GM10266 (cell line): ENCODE data around the gene P2RX3.

ENCODE experiments used
- DNase-seq: peaks from one replicate; pipeline ENCODE4 v3.0.0; 2012; ENCODE audit errors: extremely low spot score
- TF ChIP-seq, protein P1 (sequence below): IDR thresholded peaks from 2 replicates; pipeline ENCODE4 v1.5.1; 2012; ENCODE audit warnings: mild to moderate bottlenecking, low read depth; ENCODE audit not compliant: control insufficient read depth, insufficient read depth; ENCODE audit errors: missing control alignments

P2RX3 gene

DNA sequence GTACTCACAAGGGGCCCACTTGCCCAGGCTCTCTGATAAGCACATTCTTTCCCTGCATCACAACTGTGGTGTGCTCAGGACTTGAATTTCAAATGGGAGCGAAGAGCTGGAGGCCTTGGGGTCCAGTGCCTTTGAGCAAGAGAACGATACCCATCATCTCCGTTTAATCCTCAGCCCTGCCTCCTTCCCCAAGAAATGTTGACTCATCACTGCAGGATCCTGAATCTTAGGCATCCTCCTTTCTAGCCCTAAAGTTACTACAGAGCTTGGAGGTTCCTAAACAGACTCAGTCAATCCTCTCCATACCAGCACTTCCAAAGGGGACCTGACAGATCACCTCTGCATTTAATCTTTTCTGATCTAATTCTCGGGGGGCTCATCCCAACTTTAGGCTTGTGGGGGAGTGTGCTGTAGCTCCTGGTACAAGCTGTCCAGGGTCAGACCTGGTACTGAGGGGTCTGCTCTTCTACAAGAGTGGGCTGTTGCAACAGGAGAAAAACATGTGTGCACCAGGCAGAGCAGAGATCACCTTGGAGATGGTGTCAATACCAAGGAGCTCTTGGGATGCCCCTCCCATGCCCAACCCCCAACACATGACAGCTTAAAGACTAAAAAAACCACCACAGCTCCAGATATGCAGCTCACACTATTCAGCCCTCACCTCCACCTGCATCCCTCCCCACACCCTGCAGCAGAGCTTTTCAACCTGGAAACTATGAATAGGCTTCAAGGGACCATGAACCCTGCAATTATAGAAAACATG lies 56.2 kb downstream of the P2RX3 start:
- DNase-seq, result no peak
- TF ChIP-seq, protein P1, sequence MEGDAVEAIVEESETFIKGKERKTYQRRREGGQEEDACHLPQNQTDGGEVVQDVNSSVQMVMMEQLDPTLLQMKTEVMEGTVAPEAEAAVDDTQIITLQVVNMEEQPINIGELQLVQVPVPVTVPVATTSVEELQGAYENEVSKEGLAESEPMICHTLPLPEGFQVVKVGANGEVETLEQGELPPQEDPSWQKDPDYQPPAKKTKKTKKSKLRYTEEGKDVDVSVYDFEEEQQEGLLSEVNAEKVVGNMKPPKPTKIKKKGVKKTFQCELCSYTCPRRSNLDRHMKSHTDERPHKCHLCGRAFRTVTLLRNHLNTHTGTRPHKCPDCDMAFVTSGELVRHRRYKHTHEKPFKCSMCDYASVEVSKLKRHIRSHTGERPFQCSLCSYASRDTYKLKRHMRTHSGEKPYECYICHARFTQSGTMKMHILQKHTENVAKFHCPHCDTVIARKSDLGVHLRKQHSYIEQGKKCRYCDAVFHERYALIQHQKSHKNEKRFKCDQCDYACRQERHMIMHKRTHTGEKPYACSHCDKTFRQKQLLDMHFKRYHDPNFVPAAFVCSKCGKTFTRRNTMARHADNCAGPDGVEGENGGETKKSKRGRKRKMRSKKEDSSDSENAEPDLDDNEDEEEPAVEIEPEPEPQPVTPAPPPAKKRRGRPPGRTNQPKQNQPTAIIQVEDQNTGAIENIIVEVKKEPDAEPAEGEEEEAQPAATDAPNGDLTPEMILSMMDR, result no peak

DNA sequence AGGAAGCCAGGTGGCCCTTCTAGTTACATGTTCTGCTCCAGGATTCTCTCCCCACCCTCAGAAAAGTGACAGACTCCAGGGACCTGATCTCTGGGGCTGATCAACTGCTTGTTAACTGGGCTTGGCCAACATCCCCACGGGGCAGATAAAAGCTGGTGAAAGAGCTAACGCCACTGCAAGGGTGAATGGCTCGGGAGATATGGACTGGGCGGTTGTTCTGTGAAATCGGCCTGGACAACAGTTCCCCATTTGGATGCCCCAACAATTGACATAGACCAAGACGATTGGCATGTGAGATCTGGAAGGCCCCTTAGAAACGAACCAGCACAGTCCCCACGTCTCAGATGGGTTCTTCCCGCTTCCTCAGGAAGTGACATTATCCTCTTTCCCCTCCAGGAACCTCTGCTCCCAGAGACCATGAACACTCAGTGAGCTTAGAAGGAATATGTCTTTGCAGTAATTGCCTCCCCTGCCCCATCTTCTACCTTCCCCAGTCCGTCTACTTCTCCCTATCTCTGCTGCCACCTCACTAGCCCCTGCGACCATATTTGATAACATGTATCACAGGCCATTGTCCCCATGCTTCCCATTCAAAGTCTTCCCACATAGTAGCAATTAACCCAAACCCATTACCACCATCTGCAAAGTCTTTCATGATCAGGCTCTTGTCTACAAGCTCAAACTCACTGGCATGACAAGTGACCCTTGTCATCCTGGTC lies 57.9 kb downstream of the P2RX3 start:
- DNase-seq, result no peak
- TF ChIP-seq, protein P1, result no peak

DNA sequence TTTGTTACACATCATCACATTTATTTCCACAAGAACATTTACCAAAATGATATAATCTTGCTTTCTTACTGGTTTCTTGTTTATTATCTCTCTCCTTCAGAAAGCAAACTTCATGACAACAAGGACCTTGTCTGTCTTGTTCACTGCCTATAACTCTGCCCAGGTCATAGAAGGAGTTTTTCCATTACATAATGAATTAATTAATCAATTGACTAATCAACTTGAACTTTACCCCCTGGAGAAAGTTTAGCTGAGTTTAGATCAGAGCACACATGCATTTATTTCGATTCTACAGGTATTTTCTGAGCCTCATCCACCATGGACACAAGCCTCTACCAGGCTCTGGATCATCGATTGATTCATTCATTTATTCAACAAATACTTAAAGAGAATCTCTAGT lies 58.6 kb downstream of the P2RX3 start:
- no peak for DNase-seq
- TF ChIP-seq, protein P1, result no peak

DNA sequence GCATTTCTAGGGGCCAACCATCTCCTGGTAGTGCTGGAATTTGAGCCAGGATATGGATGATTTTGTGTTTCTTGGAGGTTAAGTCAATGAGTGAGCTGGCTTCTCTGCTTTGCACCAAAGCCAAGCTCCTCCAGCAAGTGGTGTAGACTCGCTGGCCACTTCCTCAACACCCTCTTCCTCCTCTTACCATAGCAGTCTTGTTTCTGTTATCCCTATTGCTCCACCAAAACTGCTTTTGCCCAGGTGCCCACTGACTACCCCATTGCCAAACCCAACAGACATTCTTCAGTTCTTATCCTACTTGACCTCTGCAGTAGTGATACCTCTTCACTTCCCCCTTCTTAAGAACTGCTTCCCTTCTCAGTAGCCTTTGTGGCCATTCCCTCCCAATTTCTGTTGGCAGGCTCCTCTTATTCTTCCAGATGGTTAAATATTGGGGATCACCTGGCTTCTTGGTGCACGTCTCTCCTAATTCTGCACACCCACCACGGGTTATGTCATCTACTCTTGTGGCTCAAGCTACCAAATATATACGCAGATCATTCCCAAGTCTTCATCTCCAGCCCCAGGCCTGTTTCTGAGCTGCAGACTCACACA lies 59.3 kb downstream of the P2RX3 start:
- TF ChIP-seq, protein P1, result no peak
- DNase-seq, result no peak

DNA sequence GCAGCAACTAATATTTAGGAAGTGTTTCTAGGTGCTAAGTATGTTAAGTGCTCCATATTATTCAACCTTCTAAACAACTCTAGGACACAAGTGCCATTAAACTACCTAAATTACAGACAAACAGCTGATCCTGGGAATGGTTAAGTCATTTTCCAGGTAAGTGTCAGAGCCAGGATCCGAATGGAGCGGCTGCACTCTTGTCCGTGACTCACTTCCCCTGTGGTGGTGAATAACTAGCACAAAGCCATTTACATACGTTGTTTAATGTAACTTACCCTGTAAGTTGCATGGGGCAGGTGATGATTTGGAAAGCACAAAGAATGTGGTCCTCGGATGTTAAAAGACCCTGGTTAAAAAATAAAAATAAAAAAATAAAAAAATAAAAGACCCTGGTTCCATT lies 61.1 kb downstream of the P2RX3 start:
- DNase-seq, result no peak

DNA sequence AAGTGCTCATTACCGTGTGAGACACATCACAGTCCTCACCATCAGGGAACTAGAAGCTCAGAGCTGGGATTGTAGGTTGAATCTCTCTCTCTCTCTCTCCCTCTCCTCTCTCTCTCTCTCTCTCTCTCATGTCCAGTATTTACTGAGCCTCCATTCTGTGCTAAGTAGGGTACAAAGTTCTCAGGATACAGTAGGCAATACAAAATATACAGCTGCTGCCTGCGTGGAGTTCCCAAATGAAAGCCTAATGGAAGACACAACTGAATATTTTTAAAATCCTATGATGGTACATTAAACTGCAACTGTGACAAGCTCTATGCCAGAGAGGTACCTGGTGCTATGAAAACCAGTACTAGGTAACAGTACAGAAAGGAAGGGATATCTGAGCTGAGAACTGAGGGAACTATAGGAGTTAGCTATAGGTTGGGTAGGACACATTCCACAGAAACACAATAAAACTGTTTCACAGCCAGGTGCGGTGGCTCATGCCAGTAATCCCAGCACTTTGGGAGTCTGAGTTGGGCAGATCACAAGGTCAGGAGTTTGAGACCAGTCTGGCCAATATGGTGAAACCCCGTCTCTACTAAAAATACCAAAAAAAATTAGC lies 61.9 kb downstream of the P2RX3 start:
- TF ChIP-seq, protein P1, result no peak
- DNase-seq, result no peak

More for the DNA sequence above, 61.1 kb downstream of the P2RX3 start:
- TF ChIP-seq, protein P1, result no peak
